Gastroesophageal sphincter (tissue), 4 donors: ENCODE data around the gene GOLGA7B. TPM values are rescaled to one million over a fixed set of nuclear protein-coding genes. Genes with fewer than 3 reads are reported as not detected.
"Not testable (repeated sequence)": the region's sequence is repeated elsewhere in the genome, so short reads cannot be mapped to it uniquely, and the experiment has no call there.

ENCODE experiments used
- ATAC-seq: fragments of 150-250 bp; one replicate; pipeline ENCODE4 v1.9.1; 2016; ENCODE audit warnings: mild to moderate bottlenecking, moderate library complexity
- H3K27ac ChIP-seq, 4 donors: fragments of 200-600 bp; sonication (generic) in 3 of 4; 1 replicate in 3 of 4; 2 replicates in 1 of 4; pipeline ENCODE4 v1.5.1; 2016 to 2019
- H3K27me3 ChIP-seq: fragments of 200-600 bp; sonication (generic); one replicate; pipeline ENCODE4 v1.5.1; 2019
- H3K36me3 ChIP-seq, 2 donors: fragments of 200-600 bp; sonication (generic); one replicate each; pipeline ENCODE4 v1.5.1; 2019; ENCODE audit warnings: control low read depth in 1 of 2
- H3K4me1 ChIP-seq, 3 donors: fragments of 200-600 bp; sonication (generic); 1 replicate in 2 of 3; 2 replicates in 1 of 3; pipeline ENCODE4 v1.5.1; 2016 to 2019; ENCODE audit warnings: control low read depth in 2 of 3
- H3K4me3 ChIP-seq, 2 donors: fragments of 200-600 bp; sonication (generic); one replicate each; pipeline ENCODE4 v1.5.1; 2019; ENCODE audit warnings: mild to moderate bottlenecking in 1 of 2, moderate library complexity in 1 of 2
- H3K9me3 ChIP-seq, 3 donors: fragments of 200-600 bp; sonication (generic); one replicate each; pipeline ENCODE4 v1.5.1; 2017 to 2019; ENCODE audit warnings: control low read depth in 2 of 3
- EP300 ChIP-seq: sonication (generic); formaldehyde crosslinking; IDR thresholded peaks from one replicate; pipeline ENCODE4 v1.6.1; 2017; ENCODE audit warnings: antibody characterized with exemption, mild to moderate bottlenecking
- POLR2A ChIP-seq, 2 donors: fragments of 450-650 bp; IDR thresholded peaks; one replicate each; pipeline ENCODE4 v1.6.1; 2017; ENCODE audit warnings: antibody characterized with exemption in 2 of 2, mild to moderate bottlenecking in 2 of 2, moderate library complexity in 1 of 2
- POLR2AphosphoS5 ChIP-seq: sonication (generic); formaldehyde crosslinking; IDR thresholded peaks from one replicate; pipeline ENCODE4 v1.6.1; 2017; ENCODE audit warnings: antibody characterized with exemption
- WGBS, 2 donors: methylation state at CpG; one replicate each; pipeline ENCODE4 v1.1.5; 2018; ENCODE audit warnings: low coverage in 1 of 2; 5-methylcytosine and 5-hydroxymethylcytosine counted together
- total RNA-seq, 4 donors: library from RNA; depleted of rRNA; stranded (reverse); fragments of >200 nt; gene quantifications; one replicate each; pipeline ENCODE4 v1.1.0, GENCODE V29; 2016
- TF ChIP-seq, protein P1 (sequence below), 4 experiments: fragments of 200-600 bp in 2 of 4; fragments of 450-650 bp in 2 of 4; sonication (generic) in 1 of 4; IDR thresholded peaks; one replicate each; pipeline ENCODE4 v1.5.1; 2017 to 2019; ENCODE audit warnings: antibody characterized with exemption in 4 of 4, mild to moderate bottlenecking in 2 of 4, moderate library complexity in 2 of 4

GOLGA7B gene
- total RNA-seq, 4 donors from 2014 or later: 0.08 to 0.40 (median 0.23) TPM

DNA sequence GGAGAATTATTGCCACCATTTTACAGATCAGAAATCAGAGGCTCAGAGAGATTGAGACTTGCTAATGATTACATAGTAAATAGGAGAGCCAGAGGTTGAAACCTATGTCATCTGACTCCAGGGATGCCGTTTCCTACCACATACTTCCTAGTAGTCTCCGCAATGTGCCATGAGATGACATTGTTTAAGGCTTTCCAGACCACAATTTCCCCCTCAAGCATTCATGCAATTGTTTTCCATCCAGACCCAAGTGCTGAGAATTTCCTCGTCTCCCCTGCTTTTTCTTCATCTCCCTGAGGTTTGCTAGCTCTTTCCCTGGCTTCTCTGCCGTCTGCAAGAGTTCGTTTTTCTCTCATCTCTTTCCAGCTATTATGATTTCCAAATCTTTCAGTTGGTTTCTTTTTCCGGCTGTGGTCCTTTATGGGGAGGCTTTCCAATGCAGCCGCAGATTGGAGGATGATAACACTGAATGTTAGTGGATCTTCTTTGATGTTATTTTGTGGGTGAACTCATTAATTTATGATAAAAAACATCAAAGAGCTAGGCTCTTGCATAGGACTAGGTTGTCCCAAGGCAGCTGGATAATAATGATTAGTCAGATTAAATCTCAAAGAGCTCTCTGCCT is 6.9 kb upstream of the GOLGA7B start:
- Histone ChIP-seq H3K27ac (no peak overlapping the region), H3K4me1 (peaks cover 0 to 3% (median 3%) of the 10 kb centered on the region in 3 donors), H3K36me3 (no peaks in the 10 kb centered on the region), H3K9me3 (no peaks in the 10 kb centered on the region), H3K4me3 (no peak overlapping the region), H3K27me3 (peaks cover 35% of the 10 kb centered on the region)
- whole genome bisulfite sequencing, 2 donors: 46 to 54% methylated on average over 5 to 7 of the region's 7 CpGs
- no peak for TF ChIP-seq POLR2AphosphoS5
- TF ChIP-seq POLR2A (IDR thresholded peaks at IDR 0.05): no peak
- no peak for ATAC-seq

GRCh38 chr10:97843281-97843671 is 6.4 kb upstream of the GOLGA7B start:
- Histone ChIP-seq H3K4me3 (no peak overlapping the region), H3K9me3 (no peaks in the 10 kb centered on the region), H3K4me1 (peaks cover 0 to 3% (median 3%) of the 10 kb centered on the region in 3 donors), H3K36me3 (no peaks in the 10 kb centered on the region), H3K27ac (no peak overlapping the region), H3K27me3 (peaks cover 35% of the 10 kb centered on the region)
- no peak for ATAC-seq
- 20 to 34% methylated on average over 1 to 2 of the region's 2 CpGs for WGBS, 2 donors
- TF ChIP-seq, protein P1, sequence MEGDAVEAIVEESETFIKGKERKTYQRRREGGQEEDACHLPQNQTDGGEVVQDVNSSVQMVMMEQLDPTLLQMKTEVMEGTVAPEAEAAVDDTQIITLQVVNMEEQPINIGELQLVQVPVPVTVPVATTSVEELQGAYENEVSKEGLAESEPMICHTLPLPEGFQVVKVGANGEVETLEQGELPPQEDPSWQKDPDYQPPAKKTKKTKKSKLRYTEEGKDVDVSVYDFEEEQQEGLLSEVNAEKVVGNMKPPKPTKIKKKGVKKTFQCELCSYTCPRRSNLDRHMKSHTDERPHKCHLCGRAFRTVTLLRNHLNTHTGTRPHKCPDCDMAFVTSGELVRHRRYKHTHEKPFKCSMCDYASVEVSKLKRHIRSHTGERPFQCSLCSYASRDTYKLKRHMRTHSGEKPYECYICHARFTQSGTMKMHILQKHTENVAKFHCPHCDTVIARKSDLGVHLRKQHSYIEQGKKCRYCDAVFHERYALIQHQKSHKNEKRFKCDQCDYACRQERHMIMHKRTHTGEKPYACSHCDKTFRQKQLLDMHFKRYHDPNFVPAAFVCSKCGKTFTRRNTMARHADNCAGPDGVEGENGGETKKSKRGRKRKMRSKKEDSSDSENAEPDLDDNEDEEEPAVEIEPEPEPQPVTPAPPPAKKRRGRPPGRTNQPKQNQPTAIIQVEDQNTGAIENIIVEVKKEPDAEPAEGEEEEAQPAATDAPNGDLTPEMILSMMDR (IDR thresholded peaks at IDR 0.05): no peak

DNA sequence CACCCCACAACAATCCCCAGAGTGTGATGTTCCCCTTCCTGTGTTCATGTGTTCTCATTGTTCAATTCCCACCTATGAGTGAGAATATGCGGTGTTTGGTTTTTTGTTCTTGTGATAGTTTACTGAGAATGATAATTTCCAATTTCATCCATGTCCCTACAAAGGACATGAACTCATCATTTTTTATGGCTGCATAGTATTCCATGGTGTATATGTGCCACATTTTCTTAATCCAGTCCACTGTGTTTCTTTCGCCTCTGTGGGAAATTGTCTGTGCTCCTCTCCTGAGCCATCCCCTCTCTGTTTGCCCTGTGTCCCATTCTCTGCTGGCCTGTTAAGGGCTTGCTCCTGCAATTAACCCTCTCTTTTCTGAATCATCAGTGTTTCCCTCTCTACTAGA is 5.7 kb upstream of the GOLGA7B start:
- H3K36me3 ChIP-seq, H3K27ac ChIP-seq, H3K9me3 ChIP-seq, H3K4me1 ChIP-seq, ATAC-seq, H3K4me3 ChIP-seq: not testable (repeated sequence)
- WGBS, 2 donors: 83 to 86% methylated on average over 1 of the region's 2 CpGs
- H3K27me3 ChIP-seq: peaks cover 40% of the 10 kb centered on the region

DNA sequence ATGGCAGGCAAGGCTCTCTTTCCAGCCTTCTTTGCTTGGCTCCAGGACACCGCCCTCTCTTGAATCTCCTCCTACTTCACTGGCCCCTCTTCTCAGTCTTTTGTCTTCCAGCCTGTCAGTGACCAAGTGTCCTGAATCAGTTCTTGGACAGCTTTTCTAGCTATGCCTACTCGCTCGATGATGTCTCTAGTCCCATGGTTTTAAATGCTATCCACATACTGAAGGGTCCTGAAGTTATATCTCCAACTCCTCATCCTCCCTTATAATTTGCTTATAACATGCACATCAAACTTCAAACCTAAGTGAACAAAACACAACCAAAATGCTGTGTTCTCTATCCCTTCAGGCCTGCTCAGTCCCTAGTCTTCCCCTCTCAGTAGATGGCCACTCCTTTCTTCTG is 5.0 kb upstream of the GOLGA7B start:
- ATAC-seq: no peak
- peaks cover 0 to 9% (median 3%) of the 10 kb centered on the region in 3 donors for H3K4me1 ChIP-seq
- peaks cover 47% of the 10 kb centered on the region for H3K27me3 ChIP-seq
- no peak overlapping the region for H3K4me3 ChIP-seq
- no peaks in the 10 kb centered on the region for H3K36me3 ChIP-seq
- TF ChIP-seq EP300: no peak
- TF ChIP-seq, protein P1 (IDR thresholded peaks at IDR 0.05): no peak
- 86 to 100% methylated on average over 1 to 3 of the region's 3 CpGs for WGBS, 2 donors
- no peaks in the 10 kb centered on the region for H3K9me3 ChIP-seq
- no peak overlapping the region for H3K27ac ChIP-seq

- 6 to 13% methylated on average over 11 to 16 of the region's 16 CpGs for WGBS, 2 donors
- Histone ChIP-seq H3K36me3 (no peaks in the 10 kb centered on the region), H3K4me3 (peak overlapping the region; percentile 29 to 65), H3K27ac (no peak overlapping the region), H3K4me1 (peaks cover 0 to 20% (median 5%) of the 10 kb centered on the region in 3 donors), H3K9me3 (no peaks in the 10 kb centered on the region), H3K27me3 (peaks cover 92% of the 10 kb centered on the region)
- TF ChIP-seq, protein P1 (IDR thresholded peaks at IDR 0.05): no peak
- TF ChIP-seq EP300 (no peak), POLR2AphosphoS5 (no peak), POLR2A (IDR thresholded peaks at IDR 0.05) (no peak)
- no peak for ATAC-seq
Measured at GRCh38 chr10:97849103-97849686, 448 bp upstream of the GOLGA7B start.

DNA sequence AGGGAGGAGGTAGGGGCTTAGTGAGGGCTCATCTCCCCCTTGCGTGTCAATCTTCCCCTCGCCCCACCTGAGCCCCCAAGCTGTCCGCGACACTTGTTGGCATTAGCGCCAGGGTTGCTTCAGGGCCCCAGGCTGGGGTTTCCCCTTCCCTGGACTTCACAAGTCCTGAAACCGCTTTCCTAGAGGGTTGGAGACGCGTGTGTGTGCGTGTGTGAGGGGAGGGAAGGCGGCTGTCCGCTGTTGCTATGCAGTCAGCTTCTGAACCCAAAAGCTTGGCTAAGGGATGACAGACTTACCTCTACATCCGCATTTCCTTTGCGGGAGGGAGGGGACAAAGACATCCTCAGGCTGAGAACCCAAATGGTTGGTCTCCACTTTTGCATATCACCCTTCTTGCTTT is 803 bp downstream of the GOLGA7B start:
- H3K27me3 ChIP-seq: peaks cover 93% of the 10 kb centered on the region
- peaks cover 0 to 20% (median 5%) of the 10 kb centered on the region in 3 donors for H3K4me1 ChIP-seq
- TF ChIP-seq POLR2AphosphoS5 (no peak), POLR2A (IDR thresholded peaks at IDR 0.05) (no peak), EP300 (no peak)
- TF ChIP-seq, protein P1 (IDR thresholded peaks at IDR 0.05): no peak
- ATAC-seq: no peak
- H3K27ac ChIP-seq: no peak overlapping the region
- no peaks in the 10 kb centered on the region for H3K9me3 ChIP-seq
- no peaks in the 10 kb centered on the region for H3K36me3 ChIP-seq
- H3K4me3 ChIP-seq: peak overlapping the region in 1 of 2 donors; percentile 65
- WGBS, 2 donors: 0 to 20% methylated on average over 1 to 2 of the region's 13 CpGs
